HCT116 (cell line): Measurements from ENCODE around the gene SLC28A3. TPM values are rescaled to one million over a fixed set of nuclear protein-coding genes. Genes with fewer than 3 reads are reported as not detected.

Experiments
- ATAC-seq: fragments of 200-7000 bp; cut with Tn5 transposase; 2 replicates; pipeline ENCODE4 v1.9.1; 2020; ENCODE audit warnings: mild to moderate bottlenecking, moderate library complexity
- BruUV-seq: library from RNA; stranded (reverse); fragments of 400-500 nt; replicated peaks from 2 replicates; lab custom pipeline; 2021; lab: Mats Ljungman, UMichigan
- CTCF ChIA-PET: fragments of 300-600 bp; sonication (Branson Sonifier 250); formaldehyde crosslinking; loops from one replicate; lab custom pipeline; 2021; ENCODE audit warnings: antibody characterized with exemption; lab: Charles Lee
- POLR2A ChIA-PET: fragments of 300-600, 350-600 bp; sonication (Branson Sonifier 250); formaldehyde crosslinking; loops from one replicate; lab custom pipeline; 2021; ENCODE audit warnings: antibody characterized with exemption; lab: Charles Lee
- RAD21 ChIA-PET, 2 experiments: fragments of 300-600 bp; sonication (Branson Sonifier 250); formaldehyde crosslinking; loops; one replicate each; lab custom pipeline; 2023; ENCODE audit warnings: low total read pairs in 2 of 2; ENCODE audit not compliant: uncharacterized antibody in 2 of 2, unreplicated experiment in 2 of 2, low non-redundant PET in 1 of 2; lab: Charles Lee
- DNase-seq: peaks from one replicate; pipeline ENCODE4 v3.0.0-alpha.2; 2010; ENCODE audit warnings: low read depth, low spot score
- H2AFZ ChIP-seq: fragments of 200-600 bp; shearing (Covaris generic), sonication (generic); 2 replicates; pipeline ENCODE4 v1.6.1; 2017; ENCODE audit warnings: low read depth, mixed run types, mixed read lengths, antibody characterized with exemption, low read length; ENCODE audit not compliant: poor library complexity, severe bottlenecking
- H3K27ac ChIP-seq: 2 replicates; pipeline ENCODE4 v1.5.1; 2012; ENCODE audit warnings: low read depth, low read length
- H3K27me3 ChIP-seq: fragments of 200-600 bp; sonication (generic); 2 replicates; pipeline ENCODE4 v1.6.1; 2016; ENCODE audit warnings: mixed run types, low read length, mixed read lengths; ENCODE audit not compliant: insufficient read depth
- H3K36me3 ChIP-seq, 2 experiments: fragments of 200-500 bp in 1 of 2; fragments of 200-600 bp in 1 of 2; sonication (Bioruptor generic) in 1 of 2; sonication (generic) in 1 of 2; 2 replicates each; pipeline versions ENCODE4 v1.5.1 to v1.6.1; 2014 to 2016; ENCODE audit warnings: low read length in 2 of 2, inconsistent platforms in 1 of 2, mixed read lengths in 1 of 2, mixed run types in 1 of 2; ENCODE audit not compliant: insufficient read depth in 2 of 2, control insufficient read depth in 1 of 2
- H3K4me1 ChIP-seq, 2 experiments: fragments of 200-600 bp in 1 of 2; sonication (generic) in 1 of 2; 2 replicates each; pipeline versions ENCODE4 v1.5.1 to v1.6.1; 2012 to 2017; ENCODE audit warnings: low read length in 2 of 2, inconsistent platforms in 1 of 2, mild to moderate bottlenecking in 1 of 2, mixed read lengths in 1 of 2, mixed run types in 1 of 2, moderate library complexity in 1 of 2; ENCODE audit not compliant: insufficient read depth in 2 of 2, control insufficient read depth in 1 of 2
- H3K4me2 ChIP-seq: fragments of 200-600 bp; sonication (generic); 2 replicates; pipeline ENCODE4 v1.6.1; 2017; ENCODE audit warnings: mixed run types, low read length, mixed read lengths
- H3K4me3 ChIP-seq, 2 experiments: fragments of 200-600 bp in 1 of 2; sonication (generic) in 1 of 2; replicated peaks in 1 of 2; 2 replicates each; pipeline ENCODE4 v1.5.1; 2011 to 2016; ENCODE audit warnings: low read length in 2 of 2, control low read depth in 1 of 2, low read depth in 1 of 2, mild to moderate bottlenecking in 1 of 2, mixed read lengths in 1 of 2, mixed run types in 1 of 2
- H3K79me2 ChIP-seq: fragments of 200-600 bp; sonication (generic); 2 replicates; pipeline ENCODE4 v1.6.1; 2017; ENCODE audit warnings: mild to moderate bottlenecking, mixed run types, low read length, moderate library complexity, mixed read lengths; ENCODE audit not compliant: insufficient read depth
- H3K9ac ChIP-seq: fragments of 200-600 bp; sonication (generic); 2 replicates; pipeline ENCODE4 v1.6.1; 2016; ENCODE audit warnings: low read length, mixed read lengths
- H3K9me2 ChIP-seq: fragments of 200-600 bp; sonication (generic), shearing (Covaris generic); 2 replicates; pipeline ENCODE4 v1.6.1; 2017; ENCODE audit warnings: mixed run types, mild to moderate bottlenecking, moderate library complexity; ENCODE audit not compliant: insufficient read depth
- H3K9me3 ChIP-seq, 2 experiments: fragments of 200-500 bp in 1 of 2; fragments of 200-600 bp in 1 of 2; sonication (Bioruptor generic) in 1 of 2; sonication (generic) in 1 of 2; 2 replicates each; pipeline ENCODE4 v1.6.1; 2014 to 2017; ENCODE audit warnings: low read length in 2 of 2, mixed read lengths in 2 of 2, inconsistent platforms in 1 of 2, low read depth in 1 of 2, mild to moderate bottlenecking in 1 of 2, mixed run types in 1 of 2, moderate library complexity in 1 of 2; ENCODE audit not compliant: control insufficient read depth in 1 of 2, insufficient read depth in 1 of 2
- H4K20me1 ChIP-seq: fragments of 200-600 bp; sonication (generic), shearing (Covaris generic); 2 replicates; pipeline ENCODE4 v1.6.1; 2017; ENCODE audit warnings: mixed run types, mild to moderate bottlenecking, moderate library complexity; ENCODE audit not compliant: insufficient read depth
- EGR1 ChIP-seq: IDR thresholded peaks from 2 replicates; pipeline ENCODE4 v1.6.1; 2012; ENCODE audit warnings: low read depth
- EZH2 ChIP-seq: fragments of 200-600 bp; sonication (generic); IDR thresholded peaks from 2 replicates; pipeline ENCODE4 v1.6.1; 2017; ENCODE audit warnings: antibody characterized with exemption, mixed run types
- FOSL1 ChIP-seq: IDR thresholded peaks from 2 replicates; pipeline ENCODE4 v1.6.1; 2012; ENCODE audit warnings: low read depth
- POLR2AphosphoS5 ChIP-seq: IDR thresholded peaks from 2 replicates; pipeline ENCODE4 v1.6.1; 2011; ENCODE audit warnings: mild to moderate bottlenecking, low read depth, low read length, moderate library complexity
- RAD21 ChIP-seq: IDR thresholded peaks from 2 replicates; pipeline ENCODE4 v1.6.1; 2012; ENCODE audit warnings: low read depth, mild to moderate bottlenecking
- SP1 ChIP-seq: IDR thresholded peaks from 2 replicates; pipeline ENCODE4 v1.6.1; 2012; ENCODE audit warnings: low read depth
- YY1 ChIP-seq: IDR thresholded peaks from 2 replicates; pipeline ENCODE4 v1.6.1; 2011; ENCODE audit warnings: low read length, low read depth, moderate library complexity, mild to moderate bottlenecking; ENCODE audit not compliant: insufficient replicate concordance; ENCODE audit errors: extremely low read depth
- ZBTB33 ChIP-seq: IDR thresholded peaks from 2 replicates; pipeline ENCODE4 v1.6.1; 2011; ENCODE audit warnings: mild to moderate bottlenecking, low read length, moderate library complexity; ENCODE audit not compliant: insufficient replicate concordance; ENCODE audit errors: extremely low read depth
- ZFX ChIP-seq: fragments of 450-650 bp; IDR thresholded peaks from 2 replicates; pipeline ENCODE4 v1.6.1; 2017
- intact Hi-C: fragments of 100-400 bp; cut with micrococcal nuclease; formaldehyde crosslinking; loops from 2 replicates; pipeline ENCODE4 v1.10.0; 2022
- total RNA-seq: library from RNA; stranded (reverse); gene quantifications from one replicate; pipeline ENCODE4 v1.2.1, GENCODE V29; 2021; ENCODE audit not compliant: unreplicated experiment
- TF ChIP-seq, protein P1 (sequence below): IDR thresholded peaks from 2 replicates; pipeline ENCODE4 v1.6.1; 2012
- TF ChIP-seq, protein P2 (sequence below), 3 experiments: fragments of 200-600 bp in 1 of 3; sonication (generic) in 1 of 3; IDR thresholded peaks in 2 of 3; conservative IDR thresholded peaks in 1 of 3; 2 replicates each; pipeline ENCODE4 v1.5.1; 2012 to 2017; ENCODE audit warnings: low read depth in 2 of 3, low read length in 2 of 3, antibody characterized with exemption in 1 of 3, borderline replicate concordance in 1 of 3, control low read depth in 1 of 3, mild to moderate bottlenecking in 1 of 3, mixed read lengths in 1 of 3, mixed run types in 1 of 3, moderate library complexity in 1 of 3; ENCODE audit not compliant: insufficient read depth in 1 of 3

SLC28A3 gene
- total RNA-seq, 1 experiment from 2014 or later = not detected

DNA sequence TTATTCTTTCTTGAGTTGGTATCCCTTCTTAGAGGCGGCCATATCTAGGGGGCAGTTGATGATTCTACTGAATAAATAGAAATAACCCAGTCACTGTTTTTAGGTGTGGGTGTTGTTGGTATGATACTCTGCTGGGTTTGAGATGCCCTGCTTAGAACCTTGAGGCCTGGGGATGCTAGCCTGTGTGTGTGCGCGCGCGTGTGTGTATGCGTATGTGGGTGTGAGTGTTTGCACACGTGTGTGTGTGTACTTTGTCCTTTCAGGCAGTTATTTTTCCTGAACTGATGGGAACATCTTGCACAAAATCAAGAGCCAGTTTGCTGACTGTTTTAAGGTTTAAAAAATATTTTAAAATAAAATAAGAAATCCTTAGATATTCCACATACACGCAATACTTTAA, 3.3 kb downstream of the SLC28A3 start:
- POLR2A ChIA-PET = no interaction called here
- Histone ChIP-seq H2AFZ (no peak overlapping the region), H3K79me2 (no peaks in the 10 kb centered on the region), H3K27ac (no peak overlapping the region), H3K4me3 (no peak overlapping the region), H3K9me3 (no peaks in the 10 kb centered on the region), H3K9me2 (no peaks in the 10 kb centered on the region), H3K9ac (no peak overlapping the region), H4K20me1 (no peaks in the 10 kb centered on the region), H3K4me2 (no peak overlapping the region), H3K27me3 (no peaks in the 10 kb centered on the region), H3K36me3 (no peaks in the 10 kb centered on the region), H3K4me1 (no peaks in the 10 kb centered on the region)
- intact Hi-C loops = no loop called here
- no peak for TF ChIP-seq FOSL1
- no peak for TF ChIP-seq ZBTB33
- CTCF ChIA-PET = no interaction called here
- no TSS peak for BruUV-seq
- ATAC-seq = no peak
- no peak for DNase-seq
- RAD21 ChIA-PET = no interaction called here

- no peaks in the 10 kb centered on the region for H3K4me1 ChIP-seq
- no TSS peak for BruUV-seq
- H3K9me3 ChIP-seq = no peaks in the 10 kb centered on the region; a peak in 2 of 4 replicates
- ATAC-seq (no peak), DNase-seq (no peak)
- ChIA-PET POLR2A (no interaction called here), CTCF (no interaction called here), RAD21 (no interaction called here)
- H2AFZ ChIP-seq = no peak overlapping the region
- no peaks in the 10 kb centered on the region for H3K9me2 ChIP-seq
- no peaks in the 10 kb centered on the region for H4K20me1 ChIP-seq
- intact Hi-C loops = no loop called here
- H3K9ac ChIP-seq = no peak overlapping the region
- H3K79me2 ChIP-seq = no peaks in the 10 kb centered on the region
- H3K4me3 ChIP-seq = no peak overlapping the region
- H3K36me3 ChIP-seq = no peaks in the 10 kb centered on the region
- H3K4me2 ChIP-seq = no peak overlapping the region
- H3K27me3 ChIP-seq = no peaks in the 10 kb centered on the region
- H3K27ac ChIP-seq = no peak overlapping the region
- TF ChIP-seq SP1 (no peak), FOSL1 (no peak), ZBTB33 (no peak), EGR1 (no peak), RAD21 (no peak), ZFX (no peak), YY1 (no peak), POLR2AphosphoS5 (no peak), EZH2 (no peak)
- TF ChIP-seq, protein P1, sequence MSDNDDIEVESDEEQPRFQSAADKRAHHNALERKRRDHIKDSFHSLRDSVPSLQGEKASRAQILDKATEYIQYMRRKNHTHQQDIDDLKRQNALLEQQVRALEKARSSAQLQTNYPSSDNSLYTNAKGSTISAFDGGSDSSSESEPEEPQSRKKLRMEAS = no peak
- TF ChIP-seq, protein P2, sequence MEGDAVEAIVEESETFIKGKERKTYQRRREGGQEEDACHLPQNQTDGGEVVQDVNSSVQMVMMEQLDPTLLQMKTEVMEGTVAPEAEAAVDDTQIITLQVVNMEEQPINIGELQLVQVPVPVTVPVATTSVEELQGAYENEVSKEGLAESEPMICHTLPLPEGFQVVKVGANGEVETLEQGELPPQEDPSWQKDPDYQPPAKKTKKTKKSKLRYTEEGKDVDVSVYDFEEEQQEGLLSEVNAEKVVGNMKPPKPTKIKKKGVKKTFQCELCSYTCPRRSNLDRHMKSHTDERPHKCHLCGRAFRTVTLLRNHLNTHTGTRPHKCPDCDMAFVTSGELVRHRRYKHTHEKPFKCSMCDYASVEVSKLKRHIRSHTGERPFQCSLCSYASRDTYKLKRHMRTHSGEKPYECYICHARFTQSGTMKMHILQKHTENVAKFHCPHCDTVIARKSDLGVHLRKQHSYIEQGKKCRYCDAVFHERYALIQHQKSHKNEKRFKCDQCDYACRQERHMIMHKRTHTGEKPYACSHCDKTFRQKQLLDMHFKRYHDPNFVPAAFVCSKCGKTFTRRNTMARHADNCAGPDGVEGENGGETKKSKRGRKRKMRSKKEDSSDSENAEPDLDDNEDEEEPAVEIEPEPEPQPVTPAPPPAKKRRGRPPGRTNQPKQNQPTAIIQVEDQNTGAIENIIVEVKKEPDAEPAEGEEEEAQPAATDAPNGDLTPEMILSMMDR (IDR thresholded peaks at IDR 0.05 in 2 of 3, conservative IDR thresholded peaks at IDR 0.05 in 1 of 3; ENCODE audit: borderline replicate concordance in 1 of 3, insufficient read depth in 1 of 3, low read depth in 2 of 3, low read length in 2 of 3) = no peak
Measured at GRCh38 chr9:84331119-84331809, 9.3 kb downstream of the SLC28A3 start.
